Measurements from ENCODE around the gene NDUFA12. TPM values are rescaled to one million over a fixed set of nuclear protein-coding genes. Genes with fewer than 3 reads are reported as not detected.

NDUFA12 gene
- total and polyA plus RNA-seq, 2 of the 13 experiments (the other 11 are each of a cell fraction or from before 2014, with no cell fraction given) = 101 to 173 TPM

- no peak; the same call in 1 of the 2 replicates for TF ChIP-seq TFE3 (CRISPR knock-in tag; IDR thresholded peaks at IDR 0.05)
- no peak for TF ChIP-seq ZNF570 (CRISPR knock-in tag; IDR thresholded peaks at IDR 0.05; ENCODE audit: borderline replicate concordance)
- peak; percentile 69 for TF ChIP-seq ZBTB7B (CRISPR knock-in tag; IDR thresholded peaks at IDR 0.05)
- TF ChIP-seq POLR2A (IDR thresholded peaks at IDR 0.05; ENCODE audit: insufficient read depth in 1 of 2, low read depth in 2 of 2, low read length in 2 of 2) = peak in 1 of 2 experiments; percentile 44; a peak in 1 of 4 replicates
- 0 out of 2 replicates have a peak, but pooled peaks have one; percentile 39 for TF ChIP-seq IKZF5 (CRISPR knock-in tag; IDR thresholded peaks at IDR 0.05)
- no peak for TF ChIP-seq PRPF4 (IDR thresholded peaks at IDR 0.05; ENCODE audit: low read depth, low read length, poor library complexity, severe bottlenecking)
- peak; percentile 94 for TF ChIP-seq HHEX (CRISPR knock-in tag; IDR thresholded peaks at IDR 0.05)
- TF ChIP-seq ASH2L (IDR thresholded peaks at IDR 0.05; ENCODE audit: insufficient read length, low read depth, low read length) = peak; percentile 50
- TF ChIP-seq AHDC1 (CRISPR knock-in tag; IDR thresholded peaks at IDR 0.05; ENCODE audit: borderline replicate concordance) = peak; percentile 96
- TF ChIP-seq IKZF1 (IDR thresholded peaks at IDR 0.05) = no peak
- peak; percentile 82 for TF ChIP-seq NCOA2 (CRISPR knock-in tag; IDR thresholded peaks at IDR 0.05)
- peak; percentile 80 for TF ChIP-seq DPF2 (CRISPR knock-in tag; IDR thresholded peaks at IDR 0.05; ENCODE audit: borderline replicate concordance, low read depth)
- TF ChIP-seq HDAC2 (CRISPR knock-in tag; IDR thresholded peaks at IDR 0.05) = peak; percentile 97
- peak; percentile 78; the same call in 1 of the 2 replicates for TF ChIP-seq HMG20A (CRISPR knock-in tag; IDR thresholded peaks at IDR 0.05; ENCODE audit: borderline replicate concordance)
- TF ChIP-seq MIXL1 (CRISPR knock-in tag; IDR thresholded peaks at IDR 0.05) = peak; percentile 83; the same call in 1 of the 2 replicates
- peak; percentile 51; the same call in 1 of the 2 replicates for TF ChIP-seq ATF1 (CRISPR knock-in tag; IDR thresholded peaks at IDR 0.05)
- peak; percentile 99 for TF ChIP-seq ZNF652 (CRISPR knock-in tag; IDR thresholded peaks at IDR 0.05; ENCODE audit: borderline replicate concordance, low read depth)
- 0 out of 2 replicates have a peak, but pooled peaks have one; percentile 29 for TF ChIP-seq FOSL2 (CRISPR knock-in tag; IDR thresholded peaks at IDR 0.05)
- TF ChIP-seq ZNF556 (CRISPR knock-in tag; IDR thresholded peaks at IDR 0.05; ENCODE audit: borderline replicate concordance) = peak; percentile 58; the same call in 1 of the 2 replicates
- TF ChIP-seq SOX13 (IDR thresholded peaks at IDR 0.05) = peak; percentile 49; the same call in 1 of the 2 replicates
- peak in 1 of 2 experiments; percentile 85; a peak in 2 of 4 replicates for TF ChIP-seq SOX13 (CRISPR knock-in tag; conservative IDR thresholded peaks at IDR 0.05 in 1 of 2, IDR thresholded peaks at IDR 0.05 in 1 of 2)
Observed at GRCh38 chr12:94930216-94930654, 73.3 kb downstream of the NDUFA12 start (continued).
